IMR-90 (cell line): ENCODE measurements around the gene NALCN. TPM values are rescaled to one million over a fixed set of nuclear protein-coding genes. Genes with fewer than 3 reads are reported as not detected.
A peak's percentile ranks its signal among the peaks of the same experiment; 100 is the strongest.

Experiments
- ATAC-seq: fragments of 200-7000 bp; cut with Tn5 transposase; 2 replicates; pipeline ENCODE4 v1.9.1; 2020; ENCODE audit warnings: low read depth, mild to moderate bottlenecking, moderate library complexity
- BruUV-seq: library from RNA; stranded (reverse); fragments of 400-500 nt; replicated peaks from 2 replicates; lab custom pipeline; 2021; lab: Mats Ljungman, UMichigan
- CTCF ChIA-PET: fragments of 300-600 bp; formaldehyde crosslinking; extraction: SDS; loops from one replicate; lab custom pipeline; 2021; ENCODE audit warnings: antibody characterized with exemption; lab: Yijun Ruan, JAX
- POLR2A ChIA-PET: fragments of 300-600 bp; sonication (Branson Sonifier 250); formaldehyde crosslinking; loops from one replicate; lab custom pipeline; 2022; ENCODE audit warnings: antibody characterized with exemption; ENCODE audit not compliant: unreplicated experiment; lab: Charles Lee
- DNase-seq: peaks from one replicate; pipeline ENCODE4 v3.0.0; 2013
- H2AFZ ChIP-seq: replicated peaks from 2 replicates; pipeline ENCODE3; 2013; ENCODE audit warnings: low read length, mild to moderate bottlenecking; ENCODE audit not compliant: poor library complexity
- H2AK5ac ChIP-seq: 2 replicates; pipeline ENCODE4 v1.6.1; 2013; ENCODE audit warnings: low read depth, low read length, inconsistent platforms
- H2AK9ac ChIP-seq: replicated peaks from 2 replicates; pipeline ENCODE3; 2013; ENCODE audit warnings: mild to moderate bottlenecking, low read depth, low read length, moderate library complexity; ENCODE audit not compliant: poor library complexity
- H2BK120ac ChIP-seq: 2 replicates; pipeline ENCODE4 v1.6.1; 2013; ENCODE audit warnings: low read depth, low read length, inconsistent platforms
- H2BK15ac ChIP-seq: 3 replicates; pipeline ENCODE4 v1.6.1; 2013; ENCODE audit warnings: low read depth, low read length, inconsistent platforms
- H2BK20ac ChIP-seq: 2 replicates; pipeline ENCODE4 v1.6.1; 2013; ENCODE audit warnings: low read depth, mild to moderate bottlenecking, inconsistent platforms, low read length, moderate library complexity
- H2BK5ac ChIP-seq: 2 replicates; pipeline ENCODE4 v1.6.1; 2013; ENCODE audit warnings: mild to moderate bottlenecking, low read depth, low read length, inconsistent platforms; ENCODE audit not compliant: poor library complexity, severe bottlenecking
- H3K14ac ChIP-seq: replicated peaks from 2 replicates; pipeline ENCODE4 v1.6.1; 2013; ENCODE audit warnings: low read depth, low read length, inconsistent platforms
- H3K18ac ChIP-seq: 2 replicates; pipeline ENCODE4 v1.6.1; 2013; ENCODE audit warnings: low read depth, low read length, control low read depth
- H3K23ac ChIP-seq: 2 replicates; pipeline ENCODE4 v1.6.1; 2013; ENCODE audit warnings: low read depth, low read length, inconsistent platforms
- H3K27ac ChIP-seq: 2 replicates; pipeline ENCODE4 v1.5.1; 2013; ENCODE audit warnings: mild to moderate bottlenecking, control low read depth, low read length; ENCODE audit not compliant: insufficient read depth
- H3K27me3 ChIP-seq: 2 replicates; pipeline ENCODE4 v1.6.1; 2013; ENCODE audit warnings: low read length; ENCODE audit not compliant: control insufficient read depth, insufficient read depth
- H3K36me3 ChIP-seq: 2 replicates; pipeline ENCODE4 v1.6.1; 2013; ENCODE audit warnings: low read length, mixed read lengths; ENCODE audit not compliant: control insufficient read depth, insufficient read depth
- H3K4ac ChIP-seq: 2 replicates; pipeline ENCODE4 v1.6.1; 2013; ENCODE audit warnings: low read depth, low read length, inconsistent platforms
- H3K4me1 ChIP-seq: 2 replicates; pipeline ENCODE4 v1.6.1; 2013; ENCODE audit warnings: low read length, mixed read lengths; ENCODE audit not compliant: control insufficient read depth, insufficient read depth
- H3K4me2 ChIP-seq: 2 replicates; pipeline ENCODE4 v1.6.1; 2013; ENCODE audit warnings: low read depth, mild to moderate bottlenecking, control low read depth, low read length, moderate library complexity
- H3K4me3 ChIP-seq: 2 replicates; pipeline ENCODE4 v1.5.1; 2013; ENCODE audit warnings: low read depth, mild to moderate bottlenecking, control low read depth, low read length, moderate library complexity; ENCODE audit not compliant: insufficient read depth
- H3K56ac ChIP-seq: 2 replicates; pipeline ENCODE4 v1.6.1; 2013; ENCODE audit warnings: low read length, inconsistent platforms; ENCODE audit not compliant: insufficient read depth; ENCODE audit errors: extremely low read depth
- H3K79me1 ChIP-seq, 2 experiments: 2 replicates each; pipeline ENCODE4 v1.6.1; 2013; ENCODE audit warnings: low read length in 2 of 2, inconsistent platforms in 1 of 2, low read depth in 1 of 2
- H3K9ac ChIP-seq: 2 replicates; pipeline ENCODE4 v1.6.1; 2013; ENCODE audit warnings: low read depth, low read length, control low read depth
- H3K9me1 ChIP-seq: 2 replicates; pipeline ENCODE4 v1.6.1; 2013; ENCODE audit warnings: low read length, inconsistent platforms; ENCODE audit not compliant: insufficient read depth
- H3K9me3 ChIP-seq: 2 replicates; pipeline ENCODE4 v1.6.1; 2013; ENCODE audit warnings: low read length; ENCODE audit not compliant: control insufficient read depth, insufficient read depth
- H4K20me1 ChIP-seq: 2 replicates; pipeline ENCODE4 v1.6.1; 2013; ENCODE audit warnings: low read length, inconsistent platforms; ENCODE audit not compliant: insufficient read depth
- H4K5ac ChIP-seq: 2 replicates; pipeline ENCODE4 v1.6.1; 2013; ENCODE audit warnings: mild to moderate bottlenecking, low read depth, low read length, control low read depth
- H4K8ac ChIP-seq, 2 experiments: 2 replicates each; pipeline ENCODE4 v1.6.1; 2013; ENCODE audit warnings: low read depth in 2 of 2, low read length in 2 of 2, control low read depth in 1 of 2, inconsistent platforms in 1 of 2
- H4K91ac ChIP-seq: 2 replicates; pipeline ENCODE4 v1.6.1; 2013; ENCODE audit warnings: low read depth, low read length, inconsistent platforms; ENCODE audit not compliant: insufficient read depth
- BHLHE40 ChIP-seq: fragments of 150-350 bp; IDR thresholded peaks from 2 replicates; pipeline ENCODE4 v1.6.1; 2016; ENCODE audit warnings: mild to moderate bottlenecking, low read depth, low read length
- CEBPB ChIP-seq: IDR thresholded peaks from 2 replicates; pipeline ENCODE4 v1.6.1; 2012; ENCODE audit warnings: low read depth, low read length, improper control_type of control experiment
- CHD1 ChIP-seq: IDR thresholded peaks from 2 replicates; pipeline ENCODE4 v1.6.1; 2012; ENCODE audit warnings: low read depth, low read length, improper control_type of control experiment
- FOS ChIP-seq: fragments of 150-350 bp; IDR thresholded peaks from 2 replicates; pipeline ENCODE4 v1.6.1; 2016; ENCODE audit warnings: low read depth, low read length
- MAFK ChIP-seq: IDR thresholded peaks from 2 replicates; pipeline ENCODE4 v1.6.1; 2012; ENCODE audit warnings: low read depth, low read length, improper control_type of control experiment
- MAZ ChIP-seq: IDR thresholded peaks from 2 replicates; pipeline ENCODE4 v1.6.1; 2012; ENCODE audit warnings: low read depth, mild to moderate bottlenecking, low read length, improper control_type of control experiment, moderate library complexity, borderline replicate concordance
- MXI1 ChIP-seq: IDR thresholded peaks from 2 replicates; pipeline ENCODE4 v1.6.1; 2012; ENCODE audit warnings: low read depth, mild to moderate bottlenecking, low read length, moderate library complexity, borderline replicate concordance
- NFE2L2 ChIP-seq: fragments of 150-350 bp; IDR thresholded peaks from 2 replicates; pipeline ENCODE4 v1.6.1; 2016; ENCODE audit warnings: low read depth, mild to moderate bottlenecking, low read length
- POLR2A ChIP-seq: IDR thresholded peaks from 2 replicates; pipeline ENCODE4 v1.6.1; 2012; ENCODE audit warnings: mild to moderate bottlenecking, low read depth, low read length
- RAD21 ChIP-seq: IDR thresholded peaks from 2 replicates; pipeline ENCODE4 v1.6.1; 2012; ENCODE audit warnings: low read length, improper control_type of control experiment
- RCOR1 ChIP-seq: IDR thresholded peaks from 2 replicates; pipeline ENCODE4 v1.6.1; 2012; ENCODE audit warnings: mild to moderate bottlenecking, low read length, improper control_type of control experiment; ENCODE audit not compliant: insufficient replicate concordance
- RFX5 ChIP-seq: IDR thresholded peaks from 2 replicates; pipeline ENCODE4 v1.8.0; 2012; ENCODE audit warnings: low read depth, mild to moderate bottlenecking, low read length, moderate library complexity
- SMC3 ChIP-seq: fragments of 150-350 bp; IDR thresholded peaks from 2 replicates; pipeline ENCODE4 v1.6.1; 2016; ENCODE audit warnings: low read depth, mild to moderate bottlenecking, antibody characterized with exemption, low read length, moderate library complexity
- WGBS, 2 experiments: methylation state at CpG; one replicate each; pipeline versions ENCODE4 v1.1.5 to v1.1.7; 2013; ENCODE audit warnings: missing lambda C conversion rate in 2 of 2; ENCODE audit not compliant: insufficient read length in 1 of 2; ENCODE audit errors: extremely low coverage in 2 of 2; 5-methylcytosine and 5-hydroxymethylcytosine counted together
- dilution Hi-C: fragments of 300-500 bp; cut with HindIII; formaldehyde crosslinking; loops from one replicate; pipeline ENCODE4 v1.14.3; 2018; ENCODE audit warnings: low sequenced_read_pairs; ENCODE audit not compliant: unreplicated experiment
- in situ Hi-C: fragments of 300-500 bp; cut with MboI; formaldehyde crosslinking; loops from 3 replicates; pipeline ENCODE4 v1.14.3; 2019; ENCODE audit warnings: low sequenced_read_pairs, inconsistent platforms, mixed read lengths
- intact Hi-C: fragments of 100-400 bp; cut with micrococcal nuclease; formaldehyde crosslinking; loops from 2 replicates; pipeline ENCODE4 v1.10.0; 2022
- polyA plus RNA-seq, 3 experiments: library from polyadenylated mRNA; depleted of rRNA; stranded (reverse); fragments of >200 nt; gene quantifications; 2 replicates each; pipeline ENCODE4 v1.2.3, GENCODE V29; 2012; ENCODE audit warnings: low replicate concordance in 1 of 3
- total RNA-seq: library from RNA; depleted of rRNA; stranded (reverse); fragments of >200 nt; gene quantifications from 2 replicates; pipeline ENCODE4 v1.2.3, GENCODE V29; 2012
- TF ChIP-seq, protein P1 (sequence below): fragments of 150-350 bp; IDR thresholded peaks from 2 replicates; pipeline ENCODE4 v1.6.1; 2016; ENCODE audit warnings: low read depth, mild to moderate bottlenecking, low read length, moderate library complexity, borderline replicate concordance
- TF ChIP-seq, protein P2 (sequence below): fragments of 150-350 bp; IDR thresholded peaks from 2 replicates; pipeline ENCODE4 v1.6.1; 2017; ENCODE audit warnings: mild to moderate bottlenecking, antibody characterized with exemption, low read length, low read depth
- TF ChIP-seq, protein P3 (sequence below): conservative IDR thresholded peaks from 2 replicates; pipeline ENCODE4 v1.5.1; 2012; ENCODE audit warnings: mild to moderate bottlenecking, low read depth, low read length, improper control_type of control experiment

Gene NALCN
- total and polyA plus RNA-seq, 2 of the 4 experiments (the other 2 are of a cell fraction), result 2.9 to 4.8 TPM

DNA sequence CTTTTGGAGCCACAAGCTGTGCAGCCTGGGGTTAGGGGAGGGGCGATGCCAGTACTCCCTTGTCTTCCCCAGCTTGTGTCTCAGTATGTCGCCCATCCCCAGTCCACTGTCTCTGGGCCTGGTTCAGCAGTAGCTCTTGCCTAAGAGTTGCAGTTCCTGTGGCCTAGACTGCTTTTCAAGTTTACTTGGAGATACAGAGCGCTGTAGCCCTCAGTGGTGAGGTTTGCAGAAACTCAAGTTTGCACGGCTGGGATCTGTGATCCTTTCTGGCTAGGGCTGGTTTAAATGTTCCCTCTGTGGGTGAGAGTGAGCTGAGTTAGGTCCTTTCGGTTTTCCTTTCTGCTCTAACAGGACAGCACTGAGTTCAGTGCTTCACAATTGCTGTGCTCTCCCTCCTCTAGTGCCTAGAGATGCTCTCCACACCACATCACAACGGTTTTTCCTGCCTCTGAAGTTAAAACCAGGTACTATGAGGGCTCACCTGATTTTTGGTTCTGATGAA is 381.1 kb downstream of the NALCN start:
- H4K5ac ChIP-seq, result no peak overlapping the region
- BruUV-seq, result no TSS peak
- 0 out of 2 replicates have a peak, but pooled peaks have one; percentile 11 for ATAC-seq
- POLR2A ChIA-PET, result no interaction called here
- no peaks in the 10 kb centered on the region for H3K9me1 ChIP-seq
- H4K91ac ChIP-seq, result no peak overlapping the region
- H3K9ac ChIP-seq, result no peak overlapping the region
- TF ChIP-seq, protein P1, sequence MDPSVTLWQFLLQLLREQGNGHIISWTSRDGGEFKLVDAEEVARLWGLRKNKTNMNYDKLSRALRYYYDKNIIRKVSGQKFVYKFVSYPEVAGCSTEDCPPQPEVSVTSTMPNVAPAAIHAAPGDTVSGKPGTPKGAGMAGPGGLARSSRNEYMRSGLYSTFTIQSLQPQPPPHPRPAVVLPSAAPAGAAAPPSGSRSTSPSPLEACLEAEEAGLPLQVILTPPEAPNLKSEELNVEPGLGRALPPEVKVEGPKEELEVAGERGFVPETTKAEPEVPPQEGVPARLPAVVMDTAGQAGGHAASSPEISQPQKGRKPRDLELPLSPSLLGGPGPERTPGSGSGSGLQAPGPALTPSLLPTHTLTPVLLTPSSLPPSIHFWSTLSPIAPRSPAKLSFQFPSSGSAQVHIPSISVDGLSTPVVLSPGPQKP, result no peak
- TF ChIP-seq, protein P2, sequence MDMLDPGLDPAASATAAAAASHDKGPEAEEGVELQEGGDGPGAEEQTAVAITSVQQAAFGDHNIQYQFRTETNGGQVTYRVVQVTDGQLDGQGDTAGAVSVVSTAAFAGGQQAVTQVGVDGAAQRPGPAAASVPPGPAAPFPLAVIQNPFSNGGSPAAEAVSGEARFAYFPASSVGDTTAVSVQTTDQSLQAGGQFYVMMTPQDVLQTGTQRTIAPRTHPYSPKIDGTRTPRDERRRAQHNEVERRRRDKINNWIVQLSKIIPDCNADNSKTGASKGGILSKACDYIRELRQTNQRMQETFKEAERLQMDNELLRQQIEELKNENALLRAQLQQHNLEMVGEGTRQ, result no peak
- no peak for TF ChIP-seq FOS
- no peak for TF ChIP-seq MAFK
- TF ChIP-seq SMC3, result no peak
- TF ChIP-seq RFX5, result no peak
- TF ChIP-seq CHD1, result no peak
- TF ChIP-seq, protein P3, sequence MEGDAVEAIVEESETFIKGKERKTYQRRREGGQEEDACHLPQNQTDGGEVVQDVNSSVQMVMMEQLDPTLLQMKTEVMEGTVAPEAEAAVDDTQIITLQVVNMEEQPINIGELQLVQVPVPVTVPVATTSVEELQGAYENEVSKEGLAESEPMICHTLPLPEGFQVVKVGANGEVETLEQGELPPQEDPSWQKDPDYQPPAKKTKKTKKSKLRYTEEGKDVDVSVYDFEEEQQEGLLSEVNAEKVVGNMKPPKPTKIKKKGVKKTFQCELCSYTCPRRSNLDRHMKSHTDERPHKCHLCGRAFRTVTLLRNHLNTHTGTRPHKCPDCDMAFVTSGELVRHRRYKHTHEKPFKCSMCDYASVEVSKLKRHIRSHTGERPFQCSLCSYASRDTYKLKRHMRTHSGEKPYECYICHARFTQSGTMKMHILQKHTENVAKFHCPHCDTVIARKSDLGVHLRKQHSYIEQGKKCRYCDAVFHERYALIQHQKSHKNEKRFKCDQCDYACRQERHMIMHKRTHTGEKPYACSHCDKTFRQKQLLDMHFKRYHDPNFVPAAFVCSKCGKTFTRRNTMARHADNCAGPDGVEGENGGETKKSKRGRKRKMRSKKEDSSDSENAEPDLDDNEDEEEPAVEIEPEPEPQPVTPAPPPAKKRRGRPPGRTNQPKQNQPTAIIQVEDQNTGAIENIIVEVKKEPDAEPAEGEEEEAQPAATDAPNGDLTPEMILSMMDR, result no peak
- no peak for TF ChIP-seq POLR2A
- no peak for TF ChIP-seq CEBPB
- TF ChIP-seq MAZ, result no peak
- no peak for TF ChIP-seq BHLHE40
- no peak for TF ChIP-seq NFE2L2
- no peak for TF ChIP-seq RCOR1
- TF ChIP-seq MXI1, result no peak
- TF ChIP-seq RAD21, result no peak
- no peaks in the 10 kb centered on the region for H3K36me3 ChIP-seq
- H3K9me3 ChIP-seq, result no peaks in the 10 kb centered on the region
- no peak overlapping the region for H3K56ac ChIP-seq
- H3K4ac ChIP-seq, result no peak overlapping the region
- CTCF ChIA-PET, result no interaction called here
- no peak overlapping the region for H3K4me2 ChIP-seq
- 50% methylated on average over 2 of the region's 6 CpGs; no CpG with 5 or more reads in 1 of the 2 experiments for WGBS, 2 experiments
- H3K27ac ChIP-seq, result no peak overlapping the region
- H3K23ac ChIP-seq, result no peak overlapping the region
- no peak overlapping the region for H3K4me3 ChIP-seq
- no peaks in the 10 kb centered on the region; the same call in 1 of the 2 replicates for H3K27me3 ChIP-seq
- H3K4me1 ChIP-seq, result no peaks in the 10 kb centered on the region
- H4K8ac ChIP-seq, result no peak overlapping the region
- no peak overlapping the region for H2AFZ ChIP-seq
- intact Hi-C loops, result no loop called here
- H2AK5ac ChIP-seq, result no peak overlapping the region
- no peaks in the 10 kb centered on the region for H3K79me1 ChIP-seq
- H4K20me1 ChIP-seq, result no peaks in the 10 kb centered on the region
- no peak overlapping the region for H3K18ac ChIP-seq
- H2BK120ac ChIP-seq, result no peak overlapping the region
- no peak overlapping the region for H2BK15ac ChIP-seq
- dilution Hi-C loops, result no loop called here
- DNase-seq, result no peak
- H3K14ac ChIP-seq, result no peak overlapping the region
- H2BK20ac ChIP-seq, result no peak overlapping the region
- in situ Hi-C loops, result no loop called here
- H2BK5ac ChIP-seq, result no peak overlapping the region
- H2AK9ac ChIP-seq, result no peak overlapping the region
